Gastrocnemius medialis (tissue), 4 donors: ENCODE data around the gene DCAF6.

Experiments used
- POLR2A ChIP-seq, 2 donors: fragments of 450-650 bp; IDR thresholded peaks; one replicate each; pipeline ENCODE4 v1.6.1; 2017; ENCODE audit warnings: antibody characterized with exemption in 2 of 2, mild to moderate bottlenecking in 2 of 2, moderate library complexity in 2 of 2
- TF ChIP-seq, protein P1 (sequence below), 5 experiments: fragments of 450-650 bp in 3 of 5; fragments of 200-600 bp in 2 of 5; sonication (generic) in 2 of 5; IDR thresholded peaks in 4 of 5; conservative IDR thresholded peaks in 1 of 5; 1 replicate in 4 of 5; 2 replicates in 1 of 5; pipeline ENCODE4 v1.5.1; 2016 to 2019; ENCODE audit warnings: antibody characterized with exemption in 5 of 5, mild to moderate bottlenecking in 3 of 5, moderate library complexity in 3 of 5

DNA sequence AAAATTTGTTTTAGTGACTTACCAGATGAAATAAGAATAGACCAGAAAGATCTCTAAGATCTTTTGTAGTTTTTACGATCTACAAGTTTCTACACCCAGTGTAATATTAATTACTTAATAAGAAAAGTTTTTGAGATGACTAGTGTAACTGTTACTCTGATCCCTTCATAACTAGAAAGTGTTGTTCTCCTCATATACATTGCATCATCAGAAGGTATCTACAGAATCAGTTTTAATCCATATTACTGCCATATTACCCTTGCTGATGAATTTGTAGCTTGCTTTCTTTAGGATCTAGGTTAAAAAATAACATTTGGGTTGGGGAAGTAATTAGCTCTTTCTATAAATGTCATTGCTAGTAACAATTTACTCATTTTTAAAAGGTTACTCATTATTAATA, 127.7 kb downstream of the DCAF6 start:
- TF ChIP-seq, protein P1, sequence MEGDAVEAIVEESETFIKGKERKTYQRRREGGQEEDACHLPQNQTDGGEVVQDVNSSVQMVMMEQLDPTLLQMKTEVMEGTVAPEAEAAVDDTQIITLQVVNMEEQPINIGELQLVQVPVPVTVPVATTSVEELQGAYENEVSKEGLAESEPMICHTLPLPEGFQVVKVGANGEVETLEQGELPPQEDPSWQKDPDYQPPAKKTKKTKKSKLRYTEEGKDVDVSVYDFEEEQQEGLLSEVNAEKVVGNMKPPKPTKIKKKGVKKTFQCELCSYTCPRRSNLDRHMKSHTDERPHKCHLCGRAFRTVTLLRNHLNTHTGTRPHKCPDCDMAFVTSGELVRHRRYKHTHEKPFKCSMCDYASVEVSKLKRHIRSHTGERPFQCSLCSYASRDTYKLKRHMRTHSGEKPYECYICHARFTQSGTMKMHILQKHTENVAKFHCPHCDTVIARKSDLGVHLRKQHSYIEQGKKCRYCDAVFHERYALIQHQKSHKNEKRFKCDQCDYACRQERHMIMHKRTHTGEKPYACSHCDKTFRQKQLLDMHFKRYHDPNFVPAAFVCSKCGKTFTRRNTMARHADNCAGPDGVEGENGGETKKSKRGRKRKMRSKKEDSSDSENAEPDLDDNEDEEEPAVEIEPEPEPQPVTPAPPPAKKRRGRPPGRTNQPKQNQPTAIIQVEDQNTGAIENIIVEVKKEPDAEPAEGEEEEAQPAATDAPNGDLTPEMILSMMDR (IDR thresholded peaks at IDR 0.05 in 4 of 5, conservative IDR thresholded peaks at IDR 0.05 in 1 of 5): no peak
- TF ChIP-seq POLR2A (IDR thresholded peaks at IDR 0.05): no peak
